ENCODE measurements around the gene S1PR5.

S1PR5 gene

GRCh38 chr19:10557603-10558197, 40.5 kb upstream of the S1PR5 start:
- H2BK15ac ChIP-seq (ENCODE audit: low read depth, poor library complexity, severe bottlenecking) = no peak overlapping the region
- H3K36me3 ChIP-seq (ENCODE audit: control insufficient read depth in 1 of 2, insufficient read depth in 2 of 2, low read depth in 1 of 2, low read length in 2 of 2) = peaks cover 85% of the 10 kb centered on the region in 2 experiments
- H3K79me1 ChIP-seq (replicated peaks; ENCODE audit: low read length, poor library complexity, severe bottlenecking) = peaks cover 31% of the 10 kb centered on the region
- DNase-seq = no peak
- no peak overlapping the region for H3K4me3 ChIP-seq (ENCODE audit: insufficient read depth in 1 of 2, low read depth in 1 of 2, low read length in 2 of 2)
- no peak overlapping the region for H3K4ac ChIP-seq (ENCODE audit: low read depth in 1 of 2, low read length in 2 of 2)
- no peak overlapping the region for H3K4me2 ChIP-seq (ENCODE audit: low read length, poor library complexity, severe bottlenecking)
- no peak overlapping the region for H3K9ac ChIP-seq (ENCODE audit: low read length)
- H2AFZ ChIP-seq (ENCODE audit: low read depth, low read length) = no peak overlapping the region
- H2BK5ac ChIP-seq (ENCODE audit: low read depth, low read length, poor library complexity, severe bottlenecking) = no peak overlapping the region
- no peak overlapping the region for H3K23ac ChIP-seq (ENCODE audit: low read length in 2 of 2)
- no peak overlapping the region for H2BK120ac ChIP-seq (ENCODE audit: low read depth, low read length)
- no peak overlapping the region for H3K14ac ChIP-seq (ENCODE audit: low read length in 2 of 2)
- no peaks in the 10 kb centered on the region for H3K4me1 ChIP-seq (ENCODE audit: control insufficient read depth, insufficient read depth, low read depth, low read length)
- no peak overlapping the region for H3K27ac ChIP-seq (ENCODE audit: low read length, poor library complexity, severe bottlenecking)
- H2BK12ac ChIP-seq (ENCODE audit: low read length in 2 of 2) = no peak overlapping the region
- H3K9me3 ChIP-seq (ENCODE audit: control insufficient read depth, low read length) = no peaks in the 10 kb centered on the region
- H3K18ac ChIP-seq (ENCODE audit: low read depth in 1 of 2, low read length in 2 of 2) = no peak overlapping the region
- H4K91ac ChIP-seq (ENCODE audit: low read length) = no peak overlapping the region
- H3K27me3 ChIP-seq (ENCODE audit: control insufficient read depth in 1 of 2, insufficient read depth in 1 of 2, low read length in 2 of 2) = no peaks in the 10 kb centered on the region
- no peak overlapping the region for H4K8ac ChIP-seq (ENCODE audit: low read length)
- 96% methylated on average over 33 of the region's 33 CpGs for WGBS
- H2AK5ac ChIP-seq (ENCODE audit: low read length, severe bottlenecking) = no peak overlapping the region

GRCh38 chr19:10555610-10555973, 38.3 kb upstream of the S1PR5 start:
- Histone ChIP-seq H3K4ac (ENCODE audit: low read depth in 1 of 2, low read length in 2 of 2) (no peak overlapping the region), H3K27me3 (ENCODE audit: control insufficient read depth in 1 of 2, insufficient read depth in 1 of 2, low read length in 2 of 2) (no peaks in the 10 kb centered on the region), H3K4me1 (ENCODE audit: control insufficient read depth, insufficient read depth, low read depth, low read length) (no peaks in the 10 kb centered on the region), H3K79me1 (replicated peaks; ENCODE audit: low read length, poor library complexity, severe bottlenecking) (peaks cover 24% of the 10 kb centered on the region), H3K9me3 (ENCODE audit: control insufficient read depth, low read length) (no peaks in the 10 kb centered on the region), H3K36me3 (ENCODE audit: control insufficient read depth in 1 of 2, insufficient read depth in 2 of 2, low read depth in 1 of 2, low read length in 2 of 2) (peaks cover 81 to 85% of the 10 kb centered on the region in 2 experiments), H2AFZ (ENCODE audit: low read depth, low read length) (no peak overlapping the region), H3K23ac (ENCODE audit: low read length in 2 of 2) (no peak overlapping the region), H2BK120ac (ENCODE audit: low read depth, low read length) (no peak overlapping the region), H3K9ac (ENCODE audit: low read length) (no peak overlapping the region), H2AK5ac (ENCODE audit: low read length, severe bottlenecking) (no peak overlapping the region), H2BK12ac (ENCODE audit: low read length in 2 of 2) (no peak overlapping the region), H4K8ac (ENCODE audit: low read length) (no peak overlapping the region), H4K91ac (ENCODE audit: low read length) (no peak overlapping the region), H3K18ac (ENCODE audit: low read depth in 1 of 2, low read length in 2 of 2) (no peak overlapping the region), H2BK5ac (ENCODE audit: low read depth, low read length, poor library complexity, severe bottlenecking) (no peak overlapping the region), H3K27ac (ENCODE audit: low read length, poor library complexity, severe bottlenecking) (no peak overlapping the region), H3K14ac (ENCODE audit: low read length in 2 of 2) (no peak overlapping the region), H2BK15ac (ENCODE audit: low read depth, poor library complexity, severe bottlenecking) (no peak overlapping the region), H3K4me2 (ENCODE audit: low read length, poor library complexity, severe bottlenecking) (no peak overlapping the region), H3K4me3 (ENCODE audit: insufficient read depth in 1 of 2, low read depth in 1 of 2, low read length in 2 of 2) (no peak overlapping the region)
- WGBS = 93% methylated on average over 7 of the region's 7 CpGs
- DNase-seq = no peak

GRCh38 chr19:10554760-10555609, 37.7 kb upstream of the S1PR5 start:
- H3K4me1 ChIP-seq (ENCODE audit: control insufficient read depth, insufficient read depth, low read depth, low read length) = no peaks in the 10 kb centered on the region
- peaks cover 24% of the 10 kb centered on the region for H3K79me1 ChIP-seq (replicated peaks; ENCODE audit: low read length, poor library complexity, severe bottlenecking)
- no peak overlapping the region for H2BK5ac ChIP-seq (ENCODE audit: low read depth, low read length, poor library complexity, severe bottlenecking)
- H3K4me3 ChIP-seq (ENCODE audit: insufficient read depth in 1 of 2, low read depth in 1 of 2, low read length in 2 of 2) = no peak overlapping the region
- no peak overlapping the region for H3K9ac ChIP-seq (ENCODE audit: low read length)
- no peak overlapping the region for H3K14ac ChIP-seq (ENCODE audit: low read length in 2 of 2)
- H3K27me3 ChIP-seq (ENCODE audit: control insufficient read depth in 1 of 2, insufficient read depth in 1 of 2, low read length in 2 of 2) = no peaks in the 10 kb centered on the region
- no peak overlapping the region for H2AFZ ChIP-seq (ENCODE audit: low read depth, low read length)
- H2AK5ac ChIP-seq (ENCODE audit: low read length, severe bottlenecking) = no peak overlapping the region
- no peaks in the 10 kb centered on the region for H3K9me3 ChIP-seq (ENCODE audit: control insufficient read depth, low read length)
- H3K27ac ChIP-seq (ENCODE audit: low read length, poor library complexity, severe bottlenecking) = no peak overlapping the region
- no peak overlapping the region for H2BK12ac ChIP-seq (ENCODE audit: low read length in 2 of 2)
- H3K18ac ChIP-seq (ENCODE audit: low read depth in 1 of 2, low read length in 2 of 2) = no peak overlapping the region
- no peak overlapping the region for H3K23ac ChIP-seq (ENCODE audit: low read length in 2 of 2)
- no peak overlapping the region for H3K4me2 ChIP-seq (ENCODE audit: low read length, poor library complexity, severe bottlenecking)
- no peak overlapping the region for H4K8ac ChIP-seq (ENCODE audit: low read length)
- DNase-seq = no peak
- no peak overlapping the region for H2BK15ac ChIP-seq (ENCODE audit: low read depth, poor library complexity, severe bottlenecking)
- no peak overlapping the region for H3K4ac ChIP-seq (ENCODE audit: low read depth in 1 of 2, low read length in 2 of 2)
- H3K36me3 ChIP-seq (ENCODE audit: control insufficient read depth in 1 of 2, insufficient read depth in 2 of 2, low read depth in 1 of 2, low read length in 2 of 2) = peaks cover 80 to 85% of the 10 kb centered on the region in 2 experiments
- 92% methylated on average over 30 of the region's 30 CpGs for WGBS
- no peak overlapping the region for H2BK120ac ChIP-seq (ENCODE audit: low read depth, low read length)
- no peak overlapping the region for H4K91ac ChIP-seq (ENCODE audit: low read length)

- Histone ChIP-seq H3K4me3 (ENCODE audit: insufficient read depth in 1 of 2, low read depth in 1 of 2, low read length in 2 of 2) (no peak overlapping the region), H3K9ac (ENCODE audit: low read length) (no peak overlapping the region), H2BK120ac (ENCODE audit: low read depth, low read length) (no peak overlapping the region), H4K8ac (ENCODE audit: low read length) (no peak overlapping the region), H2BK15ac (ENCODE audit: low read depth, poor library complexity, severe bottlenecking) (no peak overlapping the region), H2AK5ac (ENCODE audit: low read length, severe bottlenecking) (no peak overlapping the region), H3K14ac (ENCODE audit: low read length in 2 of 2) (no peak overlapping the region), H3K4me2 (ENCODE audit: low read length, poor library complexity, severe bottlenecking) (no peak overlapping the region), H3K9me3 (ENCODE audit: control insufficient read depth, low read length) (no peaks in the 10 kb centered on the region), H3K27me3 (ENCODE audit: control insufficient read depth in 1 of 2, insufficient read depth in 1 of 2, low read length in 2 of 2) (no peaks in the 10 kb centered on the region), H2AFZ (ENCODE audit: low read depth, low read length) (no peak overlapping the region), H3K36me3 (ENCODE audit: control insufficient read depth in 1 of 2, insufficient read depth in 2 of 2, low read depth in 1 of 2, low read length in 2 of 2) (peaks cover 74 to 82% of the 10 kb centered on the region in 2 experiments), H3K18ac (ENCODE audit: low read depth in 1 of 2, low read length in 2 of 2) (no peak overlapping the region), H3K4ac (ENCODE audit: low read depth in 1 of 2, low read length in 2 of 2) (no peak overlapping the region), H2BK5ac (ENCODE audit: low read depth, low read length, poor library complexity, severe bottlenecking) (no peak overlapping the region), H3K4me1 (ENCODE audit: control insufficient read depth, insufficient read depth, low read depth, low read length) (no peaks in the 10 kb centered on the region), H4K91ac (ENCODE audit: low read length) (no peak overlapping the region), H3K27ac (ENCODE audit: low read length, poor library complexity, severe bottlenecking) (no peak overlapping the region), H3K23ac (ENCODE audit: low read length in 2 of 2) (no peak overlapping the region), H3K79me1 (replicated peaks; ENCODE audit: low read length, poor library complexity, severe bottlenecking) (peaks cover 17% of the 10 kb centered on the region), H2BK12ac (ENCODE audit: low read length in 2 of 2) (no peak overlapping the region)
- WGBS = 93% methylated on average over 12 of the region's 12 CpGs
- DNase-seq = no peak
These were observed 36.7 kb upstream of the S1PR5 start for GRCh38 chr19:10553943-10554381.
